A673 (cell line): Measurements from ENCODE around the gene RDX.

ENCODE experiments used
- CTCF ChIP-seq: fragments of 300-800, 200-600 bp; sonication (generic); conservative IDR thresholded peaks from 2 replicates; pipeline ENCODE4 v1.5.1; 2017; ENCODE audit warnings: low read depth, mild to moderate bottlenecking, antibody characterized with exemption, low read length, moderate library complexity, mixed read lengths
- EZH2 ChIP-seq: fragments of 200-600 bp; sonication (generic); IDR thresholded peaks from 2 replicates; pipeline ENCODE4 v1.6.1; 2017; ENCODE audit warnings: borderline replicate concordance, low read depth, mild to moderate bottlenecking, mixed read lengths, antibody characterized with exemption, low read length; ENCODE audit not compliant: poor library complexity, severe bottlenecking

- no peak for TF ChIP-seq CTCF
- no peak for TF ChIP-seq EZH2
Observed at GRCh38 chr11:110337570-110338193, 41.3 kb upstream of the RDX start.
